Liver (tissue), 9 donors: ENCODE measurements around the gene APOA1. TPM values are rescaled to one million over a fixed set of nuclear protein-coding genes. Genes with fewer than 3 reads are reported as not detected.
A peak's percentile ranks its signal among the peaks of the same experiment; 100 is the strongest.

Source experiments
- DNase-seq: peaks from one replicate; pipeline ENCODE4 v3.0.0-alpha.2; 2017; ENCODE audit warnings: low spot score
- H3K27ac ChIP-seq, 2 donors: one replicate each; pipeline ENCODE4 v1.7.0; 2013; ENCODE audit warnings: inconsistent platforms in 2 of 2, low read length in 2 of 2, control low read depth in 1 of 2, low read depth in 1 of 2, mild to moderate bottlenecking in 1 of 2
- H3K27me3 ChIP-seq, 4 donors: one replicate each; pipeline versions ENCODE4 v1.6.1 to v1.7.0; 2013; ENCODE audit warnings: low read length in 3 of 4, inconsistent platforms in 1 of 4, mild to moderate bottlenecking in 1 of 4, moderate library complexity in 1 of 4; ENCODE audit not compliant: control insufficient read depth in 4 of 4, insufficient read depth in 4 of 4
- H3K36me3 ChIP-seq, 4 donors: one replicate each; pipeline versions ENCODE4 v1.6.1 to v1.7.0; 2013; ENCODE audit warnings: low read length in 3 of 4, mild to moderate bottlenecking in 3 of 4, low read depth in 1 of 4, moderate library complexity in 1 of 4; ENCODE audit not compliant: control insufficient read depth in 4 of 4, insufficient read depth in 3 of 4
- H3K4me1 ChIP-seq, 4 donors: one replicate each; pipeline versions ENCODE4 v1.6.1 to v1.7.0; 2013; ENCODE audit warnings: low read length in 3 of 4, mild to moderate bottlenecking in 3 of 4, moderate library complexity in 1 of 4; ENCODE audit not compliant: control insufficient read depth in 4 of 4, insufficient read depth in 4 of 4
- H3K4me3 ChIP-seq, 3 donors: one replicate each; pipeline versions ENCODE4 v1.6.1 to v1.7.0; 2013; ENCODE audit warnings: low read length in 3 of 3, control low read depth in 1 of 3, low read depth in 1 of 3, mild to moderate bottlenecking in 1 of 3
- H3K9ac ChIP-seq, 2 donors: one replicate each; pipeline ENCODE4 v1.7.0; 2013; ENCODE audit warnings: low read length in 2 of 2, mild to moderate bottlenecking in 2 of 2, moderate library complexity in 2 of 2, control low read depth in 1 of 2, low read depth in 1 of 2
- H3K9me3 ChIP-seq, 4 donors: one replicate each; pipeline versions ENCODE4 v1.6.1 to v1.7.0; 2013; ENCODE audit warnings: low read length in 3 of 4; ENCODE audit not compliant: control insufficient read depth in 4 of 4
- ATF3 ChIP-seq: IDR thresholded peaks from 2 replicates; pipeline ENCODE4 v1.6.1; 2016; ENCODE audit warnings: antibody characterized with exemption
- CTCF ChIP-seq: fragments of 150-350 bp; IDR thresholded peaks from 2 replicates; pipeline ENCODE4 v1.5.1; 2017; ENCODE audit warnings: improper control_type of control experiment, low read depth, low read length; ENCODE audit not compliant: missing input control
- EGR1 ChIP-seq, 2 donors: IDR thresholded peaks; 2 replicates each; pipeline ENCODE4 v1.6.1; 2016 to 2018; ENCODE audit warnings: antibody characterized with exemption in 2 of 2, low read depth in 2 of 2
- FOXA1 ChIP-seq: IDR thresholded peaks from 2 replicates; pipeline ENCODE4 v1.6.1; 2016; ENCODE audit warnings: antibody characterized with exemption
- FOXA2 ChIP-seq: IDR thresholded peaks from 2 replicates; pipeline ENCODE4 v1.6.1; 2016; ENCODE audit warnings: antibody characterized with exemption
- GABPA ChIP-seq, 2 donors: IDR thresholded peaks in 1 of 2; conservative IDR thresholded peaks in 1 of 2; 2 replicates each; pipeline ENCODE4 v1.6.1; 2016; ENCODE audit warnings: antibody characterized with exemption in 2 of 2, mild to moderate bottlenecking in 1 of 2, moderate library complexity in 1 of 2
- HNF4A ChIP-seq, 2 donors: conservative IDR thresholded peaks; 2 replicates each; pipeline ENCODE4 v1.6.1; 2016; ENCODE audit warnings: antibody characterized with exemption in 2 of 2, mild to moderate bottlenecking in 2 of 2
- HNF4G ChIP-seq: IDR thresholded peaks from 2 replicates; pipeline ENCODE4 v1.6.1; 2016; ENCODE audit warnings: antibody characterized with exemption
- JUND ChIP-seq, 2 donors: IDR thresholded peaks; 2 replicates each; pipeline ENCODE4 v1.6.1; 2016; ENCODE audit warnings: antibody characterized with exemption in 2 of 2
- MAX ChIP-seq: IDR thresholded peaks from 2 replicates; pipeline ENCODE4 v1.6.1; 2016; ENCODE audit warnings: antibody characterized with exemption
- NR2F2 ChIP-seq: IDR thresholded peaks from 2 replicates; pipeline ENCODE4 v1.6.1; 2016; ENCODE audit warnings: antibody characterized with exemption
- RAD21 ChIP-seq, 2 donors: IDR thresholded peaks; 2 replicates each; pipeline ENCODE4 v1.6.1; 2016; ENCODE audit warnings: antibody characterized with exemption in 2 of 2, mild to moderate bottlenecking in 2 of 2
- REST ChIP-seq: IDR thresholded peaks from 2 replicates; pipeline ENCODE4 v1.6.1; 2016; ENCODE audit warnings: antibody characterized with exemption, mild to moderate bottlenecking
- RXRA ChIP-seq, 2 donors: IDR thresholded peaks; 2 replicates each; pipeline ENCODE4 v1.6.1; 2017 to 2018; ENCODE audit warnings: antibody characterized with exemption in 2 of 2, mild to moderate bottlenecking in 1 of 2
- SP1 ChIP-seq: IDR thresholded peaks from 2 replicates; pipeline ENCODE4 v1.6.1; 2018; ENCODE audit warnings: antibody characterized with exemption, mild to moderate bottlenecking
- TAF1 ChIP-seq: conservative IDR thresholded peaks from 2 replicates; pipeline ENCODE4 v1.6.1; 2016; ENCODE audit warnings: antibody characterized with exemption, mild to moderate bottlenecking
- YY1 ChIP-seq: IDR thresholded peaks from 2 replicates; pipeline ENCODE4 v1.6.1; 2016; ENCODE audit warnings: antibody characterized with exemption, mild to moderate bottlenecking
- ZBTB33 ChIP-seq: IDR thresholded peaks from 2 replicates; pipeline ENCODE4 v1.6.1; 2016; ENCODE audit warnings: antibody characterized with exemption
- WGBS: extraction: QIAGEN DNeasy Blood & Tissue Kit; methylation state at CpG from one replicate; pipeline ENCODE4 v1.1.7; 2013; 5-methylcytosine and 5-hydroxymethylcytosine counted together
- polyA plus RNA-seq, 2 donors: library from polyadenylated mRNA; stranded (reverse) in 1 of 2; unstranded in 1 of 2; fragments of 200-250 nt in 1 of 2; fragments of >200 nt in 1 of 2; fragmentation: Nextera tagmentation in 1 of 2; extraction: Ambion mirVana in 1 of 2; gene quantifications; one replicate each; pipeline versions ENCODE4 v1.2.1 to v1.2.3, GENCODE V29; 2013 to 2015
- total RNA-seq, 2 donors: library from RNA; depleted of rRNA; stranded (reverse); fragments of >200 nt; gene quantifications; one replicate each; pipeline ENCODE4 v1.2.3, GENCODE V29; 2014
- donor health status: healthy.
- donor health status: healthy.
- donor health status: healthy.
- donor health status: healthy.
- donor health status: healthy.

Gene APOA1
- total and polyA plus RNA-seq, 4 donors = 4,271 to 17,093 (median 8,590) TPM

- Histone ChIP-seq H3K4me1 (peaks cover 25 to 57% (median 37%) of the 10 kb centered on the region in 4 donors), H3K4me3 (peak overlapping the region in 1 of 3 donors; percentile 1), H3K9me3 (no peaks in the 10 kb centered on the region), H3K27me3 (no peaks in the 10 kb centered on the region), H3K27ac (peak overlapping the region; percentile 83 to 88), H3K9ac (peak overlapping the region in 1 of 2 donors; percentile 11), H3K36me3 (no peaks in the 10 kb centered on the region)
- 43% methylated on average over 9 of the region's 9 CpGs for WGBS
- TF ChIP-seq JUND (IDR thresholded peaks at IDR 0.05) (peak; percentile 74 to 83), NR2F2 (peak; percentile 97), YY1 (peak; percentile 70), HNF4A (conservative IDR thresholded peaks at IDR 0.05) (peak; percentile 99), ZBTB33 (peak; percentile 80), SP1 (peak; percentile 99), REST (peak; percentile 72), HNF4G (peak; percentile 95), MAX (peak; percentile 88), RAD21 (IDR thresholded peaks at IDR 0.05) (peak; percentile 43 to 75), FOXA2 (peak; percentile 57), TAF1 (peak; percentile 77), RXRA (IDR thresholded peaks at IDR 0.05) (peak; percentile 98 to 99), CTCF (no peak), GABPA (IDR thresholded peaks at IDR 0.05 in 1 of 2, conservative IDR thresholded peaks at IDR 0.05 in 1 of 2) (peak in 1 of 2 donors; percentile 68), FOXA1 (peak; percentile 71), ATF3 (peak; percentile 94), EGR1 (IDR thresholded peaks at IDR 0.05; ENCODE audit: low read depth in 2 of 2) (peak in 1 of 2 donors; percentile 57)
- DNase-seq = peak; percentile 68
These were observed 10.5 kb downstream of the APOA1 start for GRCh38 chr11:116826751-116827431.
